Measurements from ENCODE around the gene C2orf78. TPM values are rescaled to one million over a fixed set of nuclear protein-coding genes. Genes with fewer than 3 reads are reported as not detected.
"Not testable (repeated sequence)": the region's sequence is repeated elsewhere in the genome, so short reads cannot be mapped to it uniquely, and the experiment has no call there.

The C2orf78 gene
- total RNA-seq (ENCODE audit: unreplicated experiment), result not detected
- long read RNA-seq, result 0 reads

GRCh38 chr2:73783883-73784282 lies at the start of gene C2orf78:
TSS of gene C2orf78 (plus strand) at chr2:73784183. CDS start at chr2:73784310, 127 bp downstream.
- H3K27me3 Mint-ChIP-seq (ENCODE audit: unreplicated experiment); H3K4me1 Mint-ChIP-seq (ENCODE audit: unreplicated experiment); H3K4me3 Mint-ChIP-seq (ENCODE audit: unreplicated experiment); H3K9me3 Mint-ChIP-seq (ENCODE audit: unreplicated experiment); H3K27ac Mint-ChIP-seq (ENCODE audit: unreplicated experiment); H3K36me3 Mint-ChIP-seq (ENCODE audit: low read depth, unreplicated experiment); DNase-seq (ENCODE audit: low spot score): not testable (repeated sequence)

GRCh38 chr2:73736378-73736777 lies 47.6 kb upstream of the C2orf78 start:
- Mint-ChIP-seq H3K27ac (ENCODE audit: unreplicated experiment) (peak overlapping the region; percentile 100), H3K27me3 (ENCODE audit: unreplicated experiment) (peaks cover 9% of the 10 kb centered on the region), H3K36me3 (ENCODE audit: low read depth, unreplicated experiment) (peaks cover 32% of the 10 kb centered on the region), H3K4me1 (ENCODE audit: unreplicated experiment) (peaks cover 10% of the 10 kb centered on the region), H3K9me3 (ENCODE audit: unreplicated experiment) (no peaks in the 10 kb centered on the region), H3K4me3 (ENCODE audit: unreplicated experiment) (peak overlapping the region; percentile 99)
- no peak for TF ChIP-seq CTCF (IDR thresholded peaks at IDR 0.05; ENCODE audit: unreplicated experiment)
- no peak for DNase-seq (ENCODE audit: low spot score)

- peak; percentile 87 for DNase-seq (ENCODE audit: low spot score)
- Mint-ChIP-seq H3K27me3 (ENCODE audit: unreplicated experiment) (peaks cover 9% of the 10 kb centered on the region), H3K27ac (ENCODE audit: unreplicated experiment) (peak within 1 kb of the TSS; percentile 100), H3K4me1 (ENCODE audit: unreplicated experiment) (peaks cover 10% of the 10 kb centered on the region), H3K36me3 (ENCODE audit: low read depth, unreplicated experiment) (peaks cover 35% of the 10 kb centered on the region), H3K9me3 (ENCODE audit: unreplicated experiment) (no peaks in the 10 kb centered on the region), H3K4me3 (ENCODE audit: unreplicated experiment) (peak within 1 kb of the TSS; percentile 99)
- TF ChIP-seq CTCF (IDR thresholded peaks at IDR 0.05; ENCODE audit: unreplicated experiment), result no peak
These were observed 46.9 kb upstream of the C2orf78 start, which contains the start of gene TPRKB for GRCh38 chr2:73736855-73737779. TSS of gene TPRKB (minus strand) at chr2:73737345. CDS start at chr2:73734569, 2,776 bp downstream.

- H3K4me3 Mint-ChIP-seq (ENCODE audit: unreplicated experiment), result no peak overlapping the region
- no peak overlapping the region for H3K27ac Mint-ChIP-seq (ENCODE audit: unreplicated experiment)
- peaks cover 7% of the 10 kb centered on the region for H3K27me3 Mint-ChIP-seq (ENCODE audit: unreplicated experiment)
- peaks cover 10% of the 10 kb centered on the region for H3K4me1 Mint-ChIP-seq (ENCODE audit: unreplicated experiment)
- peaks cover 35% of the 10 kb centered on the region for H3K36me3 Mint-ChIP-seq (ENCODE audit: low read depth, unreplicated experiment)
- TF ChIP-seq CTCF (IDR thresholded peaks at IDR 0.05; ENCODE audit: unreplicated experiment), result no peak
- DNase-seq (ENCODE audit: low spot score), result no peak
- no peaks in the 10 kb centered on the region for H3K9me3 Mint-ChIP-seq (ENCODE audit: unreplicated experiment)
These were observed 44.9 kb upstream of the C2orf78 start for GRCh38 chr2:73739101-73739500.

- Mint-ChIP-seq H3K4me3 (ENCODE audit: unreplicated experiment) (no peak overlapping the region), H3K27me3 (ENCODE audit: unreplicated experiment) (peaks cover 7% of the 10 kb centered on the region), H3K4me1 (ENCODE audit: unreplicated experiment) (peaks cover 12% of the 10 kb centered on the region), H3K27ac (ENCODE audit: unreplicated experiment) (no peak overlapping the region), H3K36me3 (ENCODE audit: low read depth, unreplicated experiment) (peaks cover 40% of the 10 kb centered on the region), H3K9me3 (ENCODE audit: unreplicated experiment) (no peaks in the 10 kb centered on the region)
- no peak for DNase-seq (ENCODE audit: low spot score)
- TF ChIP-seq CTCF (IDR thresholded peaks at IDR 0.05; ENCODE audit: unreplicated experiment), result no peak
These were observed 43.2 kb upstream of the C2orf78 start for GRCh38 chr2:73740767-73741166.

All from endothelial cell (in vitro differentiated cells).